Kidney glomerular epithelial cell (primary cell): Measurements from ENCODE around the gene RFX4.

ENCODE experiments used
- DNase-seq: peaks from one replicate; lab custom pipeline; 2025; lab: John Stamatoyannopoulos, UW

The RFX4 gene

DNA sequence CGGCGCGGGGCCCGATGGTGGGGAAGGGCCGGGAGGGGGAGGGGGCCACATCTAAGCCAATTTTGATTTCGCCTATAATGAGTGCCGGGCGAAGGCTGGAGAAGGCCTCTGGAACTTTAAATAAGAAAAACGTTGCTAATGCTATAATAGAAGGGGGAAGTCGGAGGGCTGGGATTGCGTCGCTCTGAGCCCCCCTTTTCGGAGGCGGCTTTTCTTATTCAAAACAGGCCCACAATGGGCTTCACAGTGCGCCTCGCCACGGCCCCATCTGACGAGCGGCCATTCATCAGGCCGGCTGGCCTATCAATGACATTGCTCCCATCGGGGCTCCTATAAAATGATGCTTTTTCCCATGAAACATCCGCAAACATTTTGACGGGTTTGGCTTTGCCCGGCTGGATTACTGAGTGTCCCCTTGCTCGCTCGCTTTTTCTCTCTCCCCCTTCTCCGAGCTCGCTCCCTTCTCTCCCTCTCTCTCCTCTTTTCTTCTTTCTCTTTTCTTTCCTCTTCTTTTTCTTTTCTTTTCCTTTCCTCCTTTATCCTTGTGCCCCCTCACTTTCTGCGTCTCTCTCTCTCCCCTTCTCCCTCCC, at the start of gene RFX4:
TSS of gene RFX4 (plus strand) at position 364 of the 590 bp plus-strand sequence. CDS start 317 bp downstream, outside the sequence.
- no peak for DNase-seq

DNA sequence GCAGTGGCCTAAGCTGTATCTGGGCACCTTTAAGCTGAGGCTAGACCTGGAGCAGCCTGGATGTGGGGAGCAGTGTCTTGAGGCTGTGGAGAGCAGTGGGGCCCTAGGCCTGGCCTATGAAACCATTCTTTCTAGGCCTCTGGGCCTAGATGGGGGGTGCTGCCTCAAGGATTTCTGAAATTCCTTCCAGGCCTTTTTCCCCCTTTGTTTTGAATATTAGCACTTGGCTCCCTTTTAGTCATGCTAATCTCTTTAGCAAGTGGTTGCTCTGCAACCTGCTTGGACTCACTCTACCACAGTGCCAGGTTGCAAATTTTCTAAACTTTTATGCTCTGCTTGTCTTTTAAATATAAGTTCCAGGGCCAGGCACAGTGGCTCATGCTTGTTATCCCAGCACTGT, 41.6 kb upstream of the RFX4 start:
- DNase-seq: no peak

GRCh38 chr12:106551410-106551809, 31.4 kb upstream of the RFX4 start:
- DNase-seq: no peak

DNA sequence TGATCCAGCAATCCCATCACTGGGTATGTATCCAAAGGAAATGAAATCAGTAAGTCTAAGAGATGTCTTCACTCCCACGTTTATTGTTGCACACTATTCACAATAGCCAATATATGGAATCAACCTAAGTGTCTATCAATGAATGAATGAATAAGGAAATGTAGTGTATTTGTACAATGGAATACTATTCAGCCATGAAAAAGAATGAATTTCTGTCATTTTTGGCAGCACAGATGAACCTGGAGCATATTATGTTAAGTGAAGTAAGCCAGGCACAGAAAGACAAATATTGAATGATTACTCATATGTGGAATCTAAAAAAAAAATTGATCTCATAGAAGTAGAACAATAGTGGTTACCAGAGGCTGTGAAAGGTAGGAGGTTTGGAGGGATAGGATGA, 30.6 kb upstream of the RFX4 start:
- DNase-seq: no peak

DNA sequence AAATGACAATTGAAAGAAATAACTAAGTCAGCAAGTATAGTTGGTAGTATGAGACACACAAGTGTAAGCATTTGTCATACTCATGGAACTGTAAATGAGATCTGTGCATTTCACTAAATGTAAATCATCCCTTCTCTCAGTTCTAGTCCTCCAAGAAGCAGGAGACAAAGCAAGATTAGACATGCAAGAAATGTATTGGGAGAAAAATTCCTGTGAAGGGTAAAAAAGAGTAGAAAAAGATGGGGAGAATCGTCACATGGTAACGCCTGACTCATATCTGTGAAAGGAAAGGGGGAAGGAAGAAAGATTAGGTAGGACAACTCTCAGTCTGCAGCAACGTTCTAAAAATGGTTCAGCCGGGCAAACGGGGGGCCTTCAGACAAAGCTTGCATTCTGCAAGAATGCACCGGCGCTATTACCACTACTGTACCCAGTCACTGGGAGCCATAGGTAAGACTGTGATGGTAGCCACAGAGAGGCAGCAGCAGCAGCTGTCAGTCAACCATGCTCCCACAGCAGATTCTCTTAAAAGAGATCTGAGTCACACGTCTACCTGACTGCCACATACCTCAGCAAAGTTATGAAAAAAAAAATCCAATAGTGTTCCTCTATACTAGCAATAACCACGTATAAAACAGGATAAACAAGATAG, 18.0 kb upstream of the RFX4 start:
- DNase-seq: no peak

GRCh38 chr12:106566771-106567170, 16.0 kb upstream of the RFX4 start:
- DNase-seq: peak; percentile 12

- no peak for DNase-seq
These were observed 9.6 kb upstream of the RFX4 start for GRCh38 chr12:106573239-106573638.

- no peak for DNase-seq
These were observed 6.0 kb upstream of the RFX4 start for GRCh38 chr12:106576848-106577247.

DNA sequence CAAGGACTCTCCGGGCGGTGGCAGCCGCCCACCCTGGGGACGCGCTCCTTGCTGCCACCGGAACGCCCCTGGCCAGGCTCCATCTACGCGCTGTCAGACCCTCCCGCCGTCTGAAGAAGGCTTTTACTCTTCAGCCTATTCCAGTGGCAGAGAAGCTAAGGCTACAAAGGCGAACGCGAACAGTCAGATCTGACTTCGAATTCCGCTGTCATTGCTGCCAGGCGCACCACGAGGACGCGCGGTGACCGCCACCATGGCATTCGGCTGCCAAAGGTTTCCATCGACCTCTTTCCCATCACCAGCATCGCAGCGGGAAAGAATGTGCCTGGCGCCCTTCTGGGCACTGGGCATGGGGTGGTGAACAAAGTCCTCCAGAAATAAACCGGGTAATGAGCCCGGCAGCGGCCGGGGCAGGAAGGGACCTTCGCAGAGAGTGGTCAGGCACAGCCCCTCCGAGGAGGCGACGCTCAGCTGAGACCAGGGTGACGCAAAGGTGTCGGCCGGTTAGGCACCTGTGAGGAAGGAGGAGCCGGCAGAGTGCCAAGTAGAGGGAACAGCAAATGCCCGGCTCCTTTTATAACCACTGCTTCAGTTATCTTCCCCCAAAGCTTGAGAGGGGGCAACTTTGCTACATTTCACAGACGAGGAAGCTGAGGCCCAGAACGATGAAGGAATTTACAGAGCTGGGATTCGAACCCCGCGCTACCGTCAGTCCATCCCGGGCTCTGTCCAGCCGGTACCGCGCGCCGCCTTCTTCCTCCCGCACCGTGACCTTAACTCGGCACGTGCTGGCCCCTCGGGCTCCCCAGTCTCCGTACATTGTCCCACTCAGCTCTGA, 1.9 kb upstream of the RFX4 start:
- no peak for DNase-seq

- no peak for DNase-seq
These were observed 1.1 kb upstream of the RFX4 start for GRCh38 chr12:106581543-106582248.

DNA sequence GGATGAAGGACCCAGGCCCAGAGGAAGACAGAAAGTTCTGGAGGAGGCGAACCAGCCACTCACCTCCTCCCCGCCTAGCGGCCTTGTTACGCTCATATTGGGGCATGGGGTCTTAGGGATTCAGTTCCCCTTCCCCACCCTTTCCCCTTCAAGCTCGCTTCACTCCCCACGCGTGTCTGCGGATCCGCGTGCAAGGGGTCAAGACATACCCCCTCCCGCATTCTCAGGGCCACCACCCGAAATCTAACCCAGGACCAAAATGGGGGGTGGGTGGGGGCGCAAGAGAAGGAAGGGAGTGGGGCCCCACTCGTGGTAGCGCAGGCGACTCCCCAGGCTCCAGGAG, 584 bp upstream of the RFX4 start:
- DNase-seq: no peak

DNA sequence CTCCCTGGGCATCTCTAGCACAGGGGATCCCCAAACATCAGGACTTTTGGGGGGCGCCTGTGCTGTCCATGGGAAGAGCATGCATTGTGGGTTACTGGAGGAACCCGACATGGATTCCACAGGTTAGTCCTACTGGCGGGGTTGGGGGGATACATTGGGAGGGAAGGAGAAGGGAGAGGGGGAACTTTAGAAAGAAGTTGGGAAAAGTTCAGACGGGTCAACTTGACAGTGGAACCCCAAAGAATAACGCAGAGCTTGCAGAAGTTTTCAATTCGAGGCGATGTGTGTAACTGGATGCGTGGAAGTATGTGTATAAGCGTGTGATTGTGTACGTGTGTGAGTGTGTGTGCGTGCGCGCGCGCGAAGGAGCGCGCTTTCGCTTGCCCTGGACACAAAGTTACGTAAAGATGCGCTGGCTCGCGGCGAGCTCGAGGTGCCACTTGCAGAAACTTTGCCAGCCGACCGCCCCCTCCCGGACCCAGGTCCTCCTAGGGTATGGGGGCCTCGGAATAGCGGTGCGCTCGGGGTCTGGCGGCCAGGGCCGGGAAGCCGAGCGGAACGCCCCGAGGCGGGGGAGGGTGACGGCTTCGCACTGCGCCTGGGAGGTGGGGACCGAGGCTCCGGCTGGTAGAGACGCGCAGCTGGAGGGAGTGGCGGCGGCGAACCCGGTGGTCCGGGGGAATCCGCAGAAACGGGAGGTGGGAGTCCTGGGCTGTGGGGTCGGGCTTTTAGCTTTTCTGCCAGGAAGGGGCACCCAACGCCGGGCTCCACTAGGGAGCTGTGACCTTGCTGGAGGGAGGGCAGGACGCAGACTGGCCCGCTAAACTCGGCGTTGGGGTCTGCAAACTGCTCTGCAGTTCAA, 669 bp downstream of the RFX4 start:
- DNase-seq: no peak

- no peak for DNase-seq
These were observed 1.6 kb downstream of the RFX4 start for GRCh38 chr12:106584104-106585064.

GRCh38 chr12:106585105-106585520, 2.3 kb downstream of the RFX4 start:
- no peak for DNase-seq

GRCh38 chr12:106585521-106586277, 2.9 kb downstream of the RFX4 start:
- DNase-seq: no peak

GRCh38 chr12:106586278-106586802, 3.5 kb downstream of the RFX4 start:
- no peak for DNase-seq

- DNase-seq: no peak
These were observed 4.2 kb downstream of the RFX4 start for GRCh38 chr12:106586803-106587684.

GRCh38 chr12:106588771-106589170, 6.0 kb downstream of the RFX4 start:
- DNase-seq: no peak
